HepG2 (cell line): ENCODE results near the gene HSPA14. TPM values are rescaled to one million over a fixed set of nuclear protein-coding genes. Genes with fewer than 3 reads are reported as not detected.
A peak's percentile ranks its signal among the peaks of the same experiment; 100 is the strongest.

Experiments used
- MTA3 ChIP-seq: sonication (generic); formaldehyde crosslinking; IDR thresholded peaks from 2 replicates; pipeline ENCODE4 v1.4.0; 2020; ENCODE audit warnings: missing genetic modification reagents
- RFXANK ChIP-seq: IDR thresholded peaks from 2 replicates; pipeline ENCODE4 v1.6.1; 2016
- SP5 ChIP-seq: IDR thresholded peaks from 2 replicates; pipeline ENCODE4 v1.6.1; 2016; ENCODE audit warnings: low read depth, borderline replicate concordance
- ZFX ChIP-seq: sonication (generic); formaldehyde crosslinking; IDR thresholded peaks from 2 replicates; pipeline ENCODE4 v1.4.0; 2020; ENCODE audit warnings: mild to moderate bottlenecking, low read depth, missing genetic modification reagents, moderate library complexity
- ZIK1 ChIP-seq: sonication (generic); formaldehyde crosslinking; IDR thresholded peaks from 2 replicates; pipeline ENCODE4 v1.5.0; 2020; ENCODE audit warnings: mild to moderate bottlenecking, low read depth, missing genetic modification reagents, borderline replicate concordance
- ZNF441 ChIP-seq: sonication (generic); formaldehyde crosslinking; IDR thresholded peaks from 2 replicates; pipeline ENCODE4 v1.7.0; 2021; ENCODE audit warnings: missing genetic modification reagents, borderline replicate concordance
- polyA plus RNA-seq, 8 experiments: library from polyadenylated mRNA; depleted of rRNA in 3 of 8; stranded (reverse) in 7 of 8; unstranded in 1 of 8; fragments of >200 nt; fragmentation: Illumina TruSeq in 4 of 8; extraction: Trizol in 4 of 8; gene quantifications; 2 replicates each; pipeline versions ENCODE4 v1.2.1 to v1.2.3, GENCODE V29; 2011 to 2016; ENCODE audit warnings: low read depth in 4 of 8, missing spikeins in 1 of 8, mixed read lengths in 1 of 8; ENCODE audit not compliant: insufficient read depth in 1 of 8
- total RNA-seq, 5 experiments: library from RNA; depleted of rRNA; stranded (reverse); fragments of >200 nt; fragmentation: Illumina TruSeq; extraction: Trizol; gene quantifications; 2 replicates each; pipeline ENCODE4 v1.2.3, GENCODE V29; 2016; ENCODE audit warnings: low read depth in 1 of 5
- TF ChIP-seq, protein P1 (sequence below): sonication (generic); formaldehyde crosslinking; IDR thresholded peaks from 2 replicates; pipeline ENCODE4 v1.4.0; 2020; ENCODE audit warnings: missing genetic modification reagents
- TF ChIP-seq, protein P2 (sequence below): sonication (generic); formaldehyde crosslinking; IDR thresholded peaks from 2 replicates; pipeline ENCODE4 v1.5.0; 2020; ENCODE audit warnings: mild to moderate bottlenecking, missing genetic modification reagents, borderline replicate concordance
- TF ChIP-seq, protein P3 (sequence below): IDR thresholded peaks from 2 replicates; pipeline ENCODE4 v1.6.1; 2016; ENCODE audit warnings: missing compliant biosample characterization, missing genetic modification reagents, borderline replicate concordance
- TF ChIP-seq, protein P4 (sequence below): sonication (generic); formaldehyde crosslinking; IDR thresholded peaks from 2 replicates; pipeline ENCODE4 v1.9.0; 2021; ENCODE audit warnings: missing genetic modification reagents, mild to moderate bottlenecking, borderline replicate concordance
- TF ChIP-seq, protein P5 (sequence below): sonication (generic); formaldehyde crosslinking; IDR thresholded peaks from 2 replicates; pipeline ENCODE4 v1.5.1; 2020; ENCODE audit warnings: mild to moderate bottlenecking, moderate library complexity, missing genetic modification reagents

Gene HSPA14
- total and polyA plus RNA-seq, 2 of the 13 experiments (the other 11 are each of a cell fraction or from before 2014, with no cell fraction given) = 10.7 to 29.8 TPM

DNA sequence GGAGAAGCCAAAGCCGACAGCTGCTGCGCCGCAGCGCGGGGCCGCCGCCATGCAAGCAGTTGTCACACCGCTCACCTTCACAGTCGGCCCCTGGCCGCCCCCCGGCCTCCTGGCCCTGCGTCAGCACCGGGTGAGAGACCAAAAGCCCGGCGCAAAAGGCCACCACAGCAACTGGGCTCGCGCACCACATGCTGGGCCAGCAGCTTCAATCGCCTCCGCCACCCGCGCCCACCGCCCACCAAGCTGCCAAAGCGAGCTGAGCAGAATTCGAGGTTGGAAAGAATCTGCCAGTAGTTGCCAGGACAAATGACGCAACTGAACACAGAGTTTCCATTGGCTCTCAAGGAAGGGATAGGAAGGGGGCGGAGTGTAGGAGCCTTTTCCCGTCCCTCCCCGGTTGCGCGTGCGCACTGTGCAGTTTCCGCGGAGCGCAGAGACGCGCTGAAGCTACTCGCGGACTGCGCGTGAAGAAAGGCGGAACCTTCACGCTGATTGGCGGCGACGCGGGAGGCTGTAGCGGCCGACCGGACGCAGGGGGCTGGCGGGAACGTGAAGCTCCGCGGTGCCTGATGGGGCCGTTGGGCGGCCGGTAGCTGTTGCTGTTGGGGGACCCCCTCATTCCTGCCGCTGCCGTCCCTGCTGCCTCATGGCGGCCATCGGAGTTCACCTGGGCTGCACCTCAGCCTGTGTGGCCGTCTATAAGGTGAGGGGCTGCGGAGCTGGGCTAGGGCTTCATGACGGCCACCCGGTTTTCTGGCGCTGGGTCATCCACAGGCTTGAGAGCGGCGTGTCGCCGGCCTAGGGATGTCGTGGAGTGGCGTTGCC lies at the start of gene HSPA14, which contains the start of the genes CDNF and MSANTD7 (continued):
- TF ChIP-seq, protein P1, sequence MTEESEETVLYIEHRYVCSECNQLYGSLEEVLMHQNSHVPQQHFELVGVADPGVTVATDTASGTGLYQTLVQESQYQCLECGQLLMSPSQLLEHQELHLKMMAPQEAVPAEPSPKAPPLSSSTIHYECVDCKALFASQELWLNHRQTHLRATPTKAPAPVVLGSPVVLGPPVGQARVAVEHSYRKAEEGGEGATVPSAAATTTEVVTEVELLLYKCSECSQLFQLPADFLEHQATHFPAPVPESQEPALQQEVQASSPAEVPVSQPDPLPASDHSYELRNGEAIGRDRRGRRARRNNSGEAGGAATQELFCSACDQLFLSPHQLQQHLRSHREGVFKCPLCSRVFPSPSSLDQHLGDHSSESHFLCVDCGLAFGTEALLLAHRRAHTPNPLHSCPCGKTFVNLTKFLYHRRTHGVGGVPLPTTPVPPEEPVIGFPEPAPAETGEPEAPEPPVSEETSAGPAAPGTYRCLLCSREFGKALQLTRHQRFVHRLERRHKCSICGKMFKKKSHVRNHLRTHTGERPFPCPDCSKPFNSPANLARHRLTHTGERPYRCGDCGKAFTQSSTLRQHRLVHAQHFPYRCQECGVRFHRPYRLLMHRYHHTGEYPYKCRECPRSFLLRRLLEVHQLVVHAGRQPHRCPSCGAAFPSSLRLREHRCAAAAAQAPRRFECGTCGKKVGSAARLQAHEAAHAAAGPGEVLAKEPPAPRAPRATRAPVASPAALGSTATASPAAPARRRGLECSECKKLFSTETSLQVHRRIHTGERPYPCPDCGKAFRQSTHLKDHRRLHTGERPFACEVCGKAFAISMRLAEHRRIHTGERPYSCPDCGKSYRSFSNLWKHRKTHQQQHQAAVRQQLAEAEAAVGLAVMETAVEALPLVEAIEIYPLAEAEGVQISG = peak; percentile 76
- TF ChIP-seq SP5 (CRISPR knock-in tag) (0 out of 2 replicates have a peak, but pooled peaks have one; percentile 3), RFXANK (CRISPR knock-in tag) (peak; percentile 100), ZFX (CRISPR knock-in tag) (peak; percentile 79), ZNF441 (CRISPR knock-in tag) (peak; percentile 87; the same call in 1 of the 2 replicates), MTA3 (CRISPR knock-in tag) (no peak), ZIK1 (CRISPR knock-in tag) (peak; percentile 68; the same call in 1 of the 2 replicates)
- TF ChIP-seq, protein P2, sequence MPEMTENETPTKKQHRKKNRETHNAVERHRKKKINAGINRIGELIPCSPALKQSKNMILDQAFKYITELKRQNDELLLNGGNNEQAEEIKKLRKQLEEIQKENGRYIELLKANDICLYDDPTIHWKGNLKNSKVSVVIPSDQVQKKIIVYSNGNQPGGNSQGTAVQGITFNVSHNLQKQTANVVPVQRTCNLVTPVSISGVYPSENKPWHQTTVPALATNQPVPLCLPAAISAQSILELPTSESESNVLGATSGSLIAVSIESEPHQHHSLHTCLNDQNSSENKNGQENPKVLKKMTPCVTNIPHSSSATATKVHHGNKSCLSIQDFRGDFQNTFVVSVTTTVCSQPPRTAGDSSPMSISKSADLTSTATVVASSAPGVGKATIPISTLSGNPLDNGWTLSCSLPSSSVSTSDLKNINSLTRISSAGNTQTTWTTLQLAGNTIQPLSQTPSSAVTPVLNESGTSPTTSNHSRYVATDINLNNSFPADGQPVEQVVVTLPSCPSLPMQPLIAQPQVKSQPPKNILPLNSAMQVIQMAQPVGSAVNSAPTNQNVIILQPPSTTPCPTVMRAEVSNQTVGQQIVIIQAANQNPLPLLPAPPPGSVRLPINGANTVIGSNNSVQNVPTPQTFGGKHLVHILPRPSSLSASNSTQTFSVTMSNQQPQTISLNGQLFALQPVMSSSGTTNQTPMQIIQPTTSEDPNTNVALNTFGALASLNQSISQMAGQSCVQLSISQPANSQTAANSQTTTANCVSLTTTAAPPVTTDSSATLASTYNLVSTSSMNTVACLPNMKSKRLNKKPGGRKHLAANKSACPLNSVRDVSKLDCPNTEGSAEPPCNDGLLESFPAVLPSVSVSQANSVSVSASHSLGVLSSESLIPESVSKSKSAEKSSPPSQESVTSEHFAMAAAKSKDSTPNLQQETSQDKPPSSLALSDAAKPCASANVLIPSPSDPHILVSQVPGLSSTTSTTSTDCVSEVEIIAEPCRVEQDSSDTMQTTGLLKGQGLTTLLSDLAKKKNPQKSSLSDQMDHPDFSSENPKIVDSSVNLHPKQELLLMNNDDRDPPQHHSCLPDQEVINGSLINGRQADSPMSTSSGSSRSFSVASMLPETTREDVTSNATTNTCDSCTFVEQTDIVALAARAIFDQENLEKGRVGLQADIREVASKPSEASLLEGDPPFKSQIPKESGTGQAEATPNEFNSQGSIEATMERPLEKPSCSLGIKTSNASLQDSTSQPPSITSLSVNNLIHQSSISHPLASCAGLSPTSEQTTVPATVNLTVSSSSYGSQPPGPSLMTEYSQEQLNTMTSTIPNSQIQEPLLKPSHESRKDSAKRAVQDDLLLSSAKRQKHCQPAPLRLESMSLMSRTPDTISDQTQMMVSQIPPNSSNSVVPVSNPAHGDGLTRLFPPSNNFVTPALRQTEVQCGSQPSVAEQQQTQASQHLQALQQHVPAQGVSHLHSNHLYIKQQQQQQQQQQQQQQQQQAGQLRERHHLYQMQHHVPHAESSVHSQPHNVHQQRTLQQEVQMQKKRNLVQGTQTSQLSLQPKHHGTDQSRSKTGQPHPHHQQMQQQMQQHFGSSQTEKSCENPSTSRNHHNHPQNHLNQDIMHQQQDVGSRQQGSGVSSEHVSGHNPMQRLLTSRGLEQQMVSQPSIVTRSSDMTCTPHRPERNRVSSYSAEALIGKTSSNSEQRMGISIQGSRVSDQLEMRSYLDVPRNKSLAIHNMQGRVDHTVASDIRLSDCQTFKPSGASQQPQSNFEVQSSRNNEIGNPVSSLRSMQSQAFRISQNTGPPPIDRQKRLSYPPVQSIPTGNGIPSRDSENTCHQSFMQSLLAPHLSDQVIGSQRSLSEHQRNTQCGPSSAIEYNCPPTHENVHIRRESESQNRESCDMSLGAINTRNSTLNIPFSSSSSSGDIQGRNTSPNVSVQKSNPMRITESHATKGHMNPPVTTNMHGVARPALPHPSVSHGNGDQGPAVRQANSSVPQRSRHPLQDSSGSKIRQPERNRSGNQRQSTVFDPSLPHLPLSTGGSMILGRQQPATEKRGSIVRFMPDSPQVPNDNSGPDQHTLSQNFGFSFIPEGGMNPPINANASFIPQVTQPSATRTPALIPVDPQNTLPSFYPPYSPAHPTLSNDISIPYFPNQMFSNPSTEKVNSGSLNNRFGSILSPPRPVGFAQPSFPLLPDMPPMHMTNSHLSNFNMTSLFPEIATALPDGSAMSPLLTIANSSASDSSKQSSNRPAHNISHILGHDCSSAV = no peak
- TF ChIP-seq, protein P3, sequence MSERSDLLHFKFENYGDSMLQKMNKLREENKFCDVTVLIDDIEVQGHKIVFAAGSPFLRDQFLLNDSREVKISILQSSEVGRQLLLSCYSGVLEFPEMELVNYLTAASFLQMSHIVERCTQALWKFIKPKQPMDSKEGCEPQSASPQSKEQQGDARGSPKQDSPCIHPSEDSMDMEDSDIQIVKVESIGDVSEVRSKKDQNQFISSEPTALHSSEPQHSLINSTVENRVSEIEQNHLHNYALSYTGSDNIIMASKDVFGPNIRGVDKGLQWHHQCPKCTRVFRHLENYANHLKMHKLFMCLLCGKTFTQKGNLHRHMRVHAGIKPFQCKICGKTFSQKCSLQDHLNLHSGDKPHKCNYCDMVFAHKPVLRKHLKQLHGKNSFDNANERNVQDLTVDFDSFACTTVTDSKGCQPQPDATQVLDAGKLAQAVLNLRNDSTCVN (CRISPR knock-in tag) = peak; percentile 20; the same call in 1 of the 2 replicates
- TF ChIP-seq, protein P4, sequence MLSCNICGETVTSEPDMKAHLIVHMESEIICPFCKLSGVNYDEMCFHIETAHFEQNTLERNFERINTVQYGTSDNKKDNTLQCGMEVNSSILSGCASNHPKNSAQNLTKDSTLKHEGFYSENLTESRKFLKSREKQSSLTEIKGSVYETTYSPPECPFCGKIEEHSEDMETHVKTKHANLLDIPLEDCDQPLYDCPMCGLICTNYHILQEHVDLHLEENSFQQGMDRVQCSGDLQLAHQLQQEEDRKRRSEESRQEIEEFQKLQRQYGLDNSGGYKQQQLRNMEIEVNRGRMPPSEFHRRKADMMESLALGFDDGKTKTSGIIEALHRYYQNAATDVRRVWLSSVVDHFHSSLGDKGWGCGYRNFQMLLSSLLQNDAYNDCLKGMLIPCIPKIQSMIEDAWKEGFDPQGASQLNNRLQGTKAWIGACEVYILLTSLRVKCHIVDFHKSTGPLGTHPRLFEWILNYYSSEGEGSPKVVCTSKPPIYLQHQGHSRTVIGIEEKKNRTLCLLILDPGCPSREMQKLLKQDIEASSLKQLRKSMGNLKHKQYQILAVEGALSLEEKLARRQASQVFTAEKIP (CRISPR knock-in tag) = no peak
- TF ChIP-seq, protein P5, sequence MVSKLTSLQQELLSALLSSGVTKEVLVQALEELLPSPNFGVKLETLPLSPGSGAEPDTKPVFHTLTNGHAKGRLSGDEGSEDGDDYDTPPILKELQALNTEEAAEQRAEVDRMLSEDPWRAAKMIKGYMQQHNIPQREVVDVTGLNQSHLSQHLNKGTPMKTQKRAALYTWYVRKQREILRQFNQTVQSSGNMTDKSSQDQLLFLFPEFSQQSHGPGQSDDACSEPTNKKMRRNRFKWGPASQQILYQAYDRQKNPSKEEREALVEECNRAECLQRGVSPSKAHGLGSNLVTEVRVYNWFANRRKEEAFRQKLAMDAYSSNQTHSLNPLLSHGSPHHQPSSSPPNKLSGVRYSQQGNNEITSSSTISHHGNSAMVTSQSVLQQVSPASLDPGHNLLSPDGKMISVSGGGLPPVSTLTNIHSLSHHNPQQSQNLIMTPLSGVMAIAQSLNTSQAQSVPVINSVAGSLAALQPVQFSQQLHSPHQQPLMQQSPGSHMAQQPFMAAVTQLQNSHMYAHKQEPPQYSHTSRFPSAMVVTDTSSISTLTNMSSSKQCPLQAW (CRISPR knock-in tag) = peak; percentile 22
